HG02642 (cell line): ENCODE data around the gene NMNAT2.
"Not testable (repeated sequence)": the region's sequence is repeated elsewhere in the genome, so short reads cannot be mapped to it uniquely, and the experiment has no call there.

ENCODE experiments used
- ATAC-seq: cut with Tn5 transposase; IDR thresholded peaks from one replicate; pipeline ENCODE4 v1.9.1; 2021; ENCODE audit warnings: mild to moderate bottlenecking; ENCODE audit not compliant: unreplicated experiment, poor library complexity

The NMNAT2 gene

DNA sequence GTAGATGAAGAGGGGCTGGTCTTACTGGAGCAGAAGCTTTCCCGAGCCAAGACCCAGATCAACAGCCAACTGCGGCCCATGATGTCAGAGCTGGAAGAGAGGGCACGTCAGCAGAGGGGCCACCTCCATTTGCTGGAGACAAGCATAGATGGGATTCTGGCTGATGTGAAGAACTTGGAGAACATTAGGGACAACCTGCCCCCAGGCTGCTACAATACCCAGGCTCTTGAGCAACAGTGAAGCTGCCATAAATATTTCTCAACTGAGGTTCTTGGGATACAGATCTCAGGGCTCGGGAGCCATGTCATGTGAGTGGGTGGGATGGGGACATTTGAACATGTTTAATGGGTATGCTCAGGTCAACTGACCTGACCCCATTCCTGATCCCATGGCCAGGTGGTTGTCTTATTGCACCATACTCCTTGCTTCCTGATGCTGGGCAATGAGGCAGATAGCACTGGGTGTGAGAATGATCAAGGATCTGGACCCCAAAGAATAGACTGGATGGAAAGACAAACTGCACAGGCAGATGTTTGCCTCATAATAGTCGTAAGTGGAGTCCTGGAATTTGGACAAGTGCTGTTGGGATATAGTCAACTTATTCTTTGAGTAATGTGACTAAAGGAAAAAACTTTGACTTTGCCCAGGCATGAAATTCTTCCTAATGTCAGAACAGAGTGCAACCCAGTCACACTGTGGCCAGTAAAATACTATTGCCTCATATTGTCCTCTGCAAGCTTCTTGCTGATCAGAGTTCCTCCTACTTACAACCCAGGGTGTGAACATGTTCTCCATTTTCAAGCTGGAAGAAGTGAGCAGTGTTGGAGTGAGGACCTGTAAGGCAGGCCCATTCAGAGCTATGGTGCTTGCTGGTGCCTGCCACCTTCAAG lies 174.8 kb downstream of the NMNAT2 start:
- no peak for ATAC-seq

GRCh38 chr1:183242556-183242955 lies 175.6 kb downstream of the NMNAT2 start:
- ATAC-seq: no peak

GRCh38 chr1:183241471-183241870 lies 176.7 kb downstream of the NMNAT2 start:
- ATAC-seq: no peak

- not testable (repeated sequence) for ATAC-seq
These were observed 177.3 kb downstream of the NMNAT2 start for GRCh38 chr1:183240853-183241252.

DNA sequence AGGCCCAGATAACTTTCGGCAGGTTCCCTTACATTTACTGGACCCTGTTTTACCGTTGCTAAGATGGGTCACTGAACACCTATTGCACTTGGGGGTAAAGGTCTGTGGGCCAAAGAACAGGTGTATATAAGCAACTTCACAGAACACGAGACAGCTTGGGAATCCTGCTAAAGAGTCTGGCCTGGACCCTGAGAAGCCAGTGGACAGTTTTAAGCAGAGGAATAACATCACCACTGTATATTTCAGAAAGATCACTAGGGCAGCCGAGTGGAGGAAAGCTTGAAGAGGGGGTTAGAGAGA lies 177.7 kb downstream of the NMNAT2 start:
- no peak for ATAC-seq

- no peak for ATAC-seq
These were observed 178.2 kb downstream of the NMNAT2 start for GRCh38 chr1:183239793-183240525.

GRCh38 chr1:183239220-183239742 lies 178.9 kb downstream of the NMNAT2 start:
- no peak for ATAC-seq

DNA sequence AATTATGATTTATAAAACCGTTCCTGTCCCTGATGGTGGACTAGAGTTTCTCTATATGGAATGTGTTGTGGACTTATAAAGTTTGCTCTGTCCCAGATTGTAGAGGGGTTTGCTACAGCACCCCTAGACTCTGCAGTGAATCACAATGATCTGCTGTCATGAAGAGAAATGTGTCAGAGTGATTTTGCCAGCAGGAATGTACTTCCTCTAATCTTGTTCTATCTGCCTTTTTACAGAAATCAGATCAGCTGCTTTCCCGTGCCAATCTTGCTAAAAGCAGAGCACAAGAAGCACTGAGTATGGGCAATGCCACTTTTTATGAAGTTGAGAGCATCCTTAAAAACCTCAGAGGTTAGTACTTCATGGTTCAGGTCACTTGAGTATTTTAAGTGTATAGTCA lies 180.1 kb downstream of the NMNAT2 start:
- no peak for ATAC-seq

- no peak for ATAC-seq
These were observed 181.1 kb downstream of the NMNAT2 start for GRCh38 chr1:183237046-183237445.

DNA sequence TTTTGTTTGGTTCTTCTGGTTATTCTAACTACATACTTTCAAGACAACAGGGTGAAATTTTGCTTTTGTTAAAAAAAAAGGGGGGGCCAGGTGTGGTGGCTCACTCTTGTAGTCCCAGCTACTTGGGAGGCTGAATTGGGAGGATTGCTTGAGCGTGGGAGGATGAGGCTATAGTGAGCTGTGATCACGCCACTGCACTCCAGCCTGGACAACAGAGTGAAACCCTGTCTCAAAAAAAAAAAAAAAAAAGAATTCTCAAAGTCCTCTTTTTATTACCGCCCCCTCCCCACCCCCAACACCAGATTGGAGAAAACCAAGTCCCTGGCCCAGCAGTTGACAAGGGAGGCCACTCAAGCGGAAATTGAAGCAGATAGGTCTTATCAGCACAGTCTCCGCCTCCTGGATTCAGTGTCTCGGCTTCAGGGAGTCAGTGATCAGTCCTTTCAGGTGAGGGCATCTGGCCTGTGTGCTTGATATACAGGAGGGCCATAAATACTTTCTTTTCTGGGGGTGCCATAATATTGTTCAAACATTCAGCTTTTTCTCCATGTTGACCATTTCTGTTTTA lies 181.9 kb downstream of the NMNAT2 start:
- no peak for ATAC-seq

DNA sequence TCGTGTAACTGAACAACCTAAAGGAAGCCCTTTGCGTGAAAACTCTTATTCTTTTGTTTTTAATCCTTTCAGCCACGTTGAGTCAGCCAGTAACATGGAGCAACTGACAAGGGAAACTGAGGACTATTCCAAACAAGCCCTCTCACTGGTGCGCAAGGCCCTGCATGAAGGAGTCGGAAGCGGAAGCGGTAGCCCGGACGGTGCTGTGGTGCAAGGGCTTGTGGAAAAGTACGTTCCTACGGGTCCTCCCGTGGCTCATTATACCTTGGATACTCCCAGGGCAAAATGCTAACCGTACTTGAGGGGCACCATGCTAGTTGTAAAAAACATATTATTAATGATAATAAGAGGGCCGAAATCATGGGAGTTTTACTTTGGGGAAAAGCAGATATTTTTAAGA lies 182.7 kb downstream of the NMNAT2 start:
- ATAC-seq: no peak

DNA sequence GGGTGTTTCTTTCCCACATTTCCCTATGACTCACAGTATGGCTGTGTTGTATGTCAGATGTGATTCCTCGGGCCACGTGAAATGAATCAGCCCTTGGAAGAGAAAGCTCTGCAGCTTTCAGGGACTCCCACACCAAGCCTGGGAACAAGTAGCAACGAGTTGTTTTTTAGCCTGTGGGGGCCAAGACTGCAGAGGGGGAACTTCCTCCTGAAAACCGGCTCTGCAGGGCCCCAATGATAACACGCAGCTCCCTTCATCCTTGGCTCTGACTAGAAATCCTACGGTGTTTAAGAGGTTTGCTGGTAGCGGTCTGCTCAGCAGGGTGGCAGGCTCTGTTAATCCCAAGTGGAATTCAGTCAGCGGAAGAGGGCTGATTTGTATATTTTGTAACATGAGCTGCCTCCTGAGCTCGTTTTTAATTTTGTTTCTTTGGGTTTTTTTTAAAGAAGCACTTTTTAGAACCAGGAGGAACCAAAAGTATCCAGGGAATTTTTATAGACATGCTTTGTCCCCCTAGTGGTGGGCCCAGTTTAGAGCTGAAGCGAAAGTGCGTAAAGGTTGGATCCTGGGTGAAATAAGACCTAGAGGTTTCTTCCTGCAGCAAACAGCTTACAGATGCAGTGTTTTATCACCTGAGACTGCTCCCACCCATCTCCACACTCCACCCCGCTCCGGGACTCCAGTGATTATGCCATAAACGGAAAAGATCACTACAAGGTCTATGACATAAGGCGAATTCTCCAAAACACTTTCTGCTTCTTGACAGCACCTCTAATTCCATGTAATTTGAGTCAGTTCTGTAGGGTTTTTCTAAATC lies 183.3 kb downstream of the NMNAT2 start:
- no peak for ATAC-seq

- no peak for ATAC-seq
These were observed 185.1 kb downstream of the NMNAT2 start for GRCh38 chr1:183233113-183233512.

DNA sequence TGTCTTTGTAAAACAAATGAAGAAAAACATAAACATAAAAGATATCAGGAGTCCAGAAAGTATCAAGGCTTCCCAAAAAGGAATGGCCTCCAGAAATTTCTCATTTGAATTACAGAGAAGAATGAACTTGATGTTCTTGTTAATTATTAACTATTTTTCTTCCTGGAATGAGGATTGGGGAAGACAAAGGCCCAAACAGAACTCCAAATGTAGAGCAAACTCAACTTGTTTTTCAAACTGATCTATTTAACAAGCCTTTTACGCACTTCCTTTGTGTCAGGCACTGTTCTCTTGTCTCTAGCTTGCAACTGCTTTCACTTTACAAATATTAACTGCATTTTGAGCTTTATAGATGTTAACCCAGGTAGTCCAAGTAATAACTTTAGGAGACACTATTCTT lies 186.6 kb downstream of the NMNAT2 start:
- no peak for ATAC-seq

DNA sequence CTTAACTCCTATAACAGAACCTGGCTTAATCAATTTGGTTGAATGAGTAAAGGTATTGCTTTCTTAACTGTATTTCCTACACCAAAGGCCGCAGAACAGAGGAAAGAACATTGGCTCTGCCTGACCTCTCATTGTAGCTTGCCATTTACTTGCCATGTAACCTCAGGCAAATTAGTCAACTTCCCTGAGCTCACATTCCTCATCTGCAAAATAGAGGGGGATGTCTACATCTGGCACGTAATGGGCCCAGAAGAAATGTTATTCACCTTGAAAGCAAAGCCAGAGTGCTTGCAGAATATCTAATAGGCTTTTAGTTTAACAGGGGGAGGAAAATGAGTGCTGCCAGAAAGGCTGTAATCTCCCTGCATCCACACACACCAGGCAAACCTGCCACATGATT lies 187.8 kb downstream of the NMNAT2 start:
- ATAC-seq: no peak

GRCh38 chr1:183228347-183229220 lies 189.6 kb downstream of the NMNAT2 start:
- peak; percentile 13 for ATAC-seq

- peak; percentile 59 for ATAC-seq
These were observed 190.5 kb downstream of the NMNAT2 start for GRCh38 chr1:183227422-183228346.

DNA sequence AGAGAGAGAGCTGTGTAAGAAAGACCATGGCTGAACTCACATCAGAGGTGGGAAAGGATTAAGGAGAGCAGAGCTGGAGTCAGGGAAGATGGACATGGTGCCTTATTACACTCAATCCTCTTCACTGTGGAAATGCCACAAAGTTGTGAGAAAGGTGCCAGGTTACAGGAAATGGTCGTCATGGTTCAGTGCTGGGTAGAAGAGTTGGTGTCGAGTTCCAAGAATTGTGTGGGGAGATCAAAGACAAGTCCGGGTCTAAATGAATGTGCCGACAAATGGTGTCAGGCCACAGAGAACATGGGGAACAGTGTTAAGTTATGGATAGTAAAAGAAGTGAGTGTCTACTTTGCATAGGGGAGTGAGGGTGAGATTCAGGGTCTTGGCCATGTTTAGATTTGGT lies 191.2 kb downstream of the NMNAT2 start:
- no peak for ATAC-seq
